K562 (cell line): Measurements from ENCODE around the gene A1CF. TPM values are rescaled to one million over a fixed set of nuclear protein-coding genes. Genes with fewer than 3 reads are reported as not detected.

Experiments used
- ATAC-seq: fragments of 200-7000 bp; cut with Tn5 transposase; 3 replicates; pipeline ENCODE4 v1.9.1; 2020; ENCODE audit warnings: moderate library complexity
- BruUV-seq: library from RNA; stranded (reverse); fragments of 400-500 nt; replicated peaks from 2 replicates; lab custom pipeline; 2021; lab: Mats Ljungman, UMichigan
- CTCF ChIA-PET: fragments of 300-600 bp; formaldehyde crosslinking; extraction: SDS; loops from one replicate; lab custom pipeline; 2021; ENCODE audit warnings: low intra/inter-chr PET ratio; lab: Yijun Ruan, JAX
- POLR2A ChIA-PET: fragments of 300-600, 350-650 bp; sonication (Branson Sonifier 250); formaldehyde crosslinking; extraction: SDS; loops from one replicate; lab custom pipeline; 2021; ENCODE audit warnings: antibody characterized with exemption, inconsistent platforms; lab: Yijun Ruan, JAX
- DNase-seq, 4 experiments: peaks; one replicate each; pipeline versions ENCODE4 v3.0.0 to v3.0.0-alpha.2; 2011 to 2018; ENCODE audit warnings: low spot score in 3 of 4, mixed read lengths in 3 of 4; ENCODE audit errors: extremely low read depth in 1 of 4
- FAIRE-seq: peaks from 2 replicates; lab custom pipeline; 2011; peaks lifted over from hg19 to GRCh38; lab: Jason Lieb, UNC
- H2AFZ ChIP-seq: 2 replicates; pipeline ENCODE4 v1.6.0; 2011; ENCODE audit warnings: low read depth, low read length, control low read depth, inconsistent platforms
- H3K27ac ChIP-seq: fragments of 200-600 bp; 3 replicates; pipeline ENCODE4 v1.8.0; 2011; ENCODE audit warnings: low read depth, mild to moderate bottlenecking, control low read depth, inconsistent platforms, low read length, moderate library complexity, mixed read lengths; ENCODE audit errors: extremely low read depth
- H3K27me3 ChIP-seq, 2 experiments: fragments of 300-600 bp in 1 of 2; 2 replicates in 1 of 2; 3 replicates in 1 of 2; pipeline versions ENCODE4 v1.6.0 to v1.8.0; 2011; ENCODE audit warnings: inconsistent platforms in 2 of 2, low read length in 2 of 2, mild to moderate bottlenecking in 1 of 2, mixed read lengths in 1 of 2, moderate library complexity in 1 of 2; ENCODE audit not compliant: control insufficient read depth in 2 of 2, insufficient read depth in 2 of 2
- H3K36me3 ChIP-seq: fragments of 300-600 bp; 3 replicates; pipeline ENCODE4 v1.8.0; 2011; ENCODE audit warnings: mild to moderate bottlenecking, low read length, inconsistent platforms; ENCODE audit not compliant: control insufficient read depth, insufficient read depth
- H3K4me1 ChIP-seq, 2 experiments: fragments of 200-600 bp in 1 of 2; replicated peaks in 1 of 2; 2 replicates in 1 of 2; 3 replicates in 1 of 2; pipeline versions ENCODE4 v1.5.1 to v1.8.0; 2011; ENCODE audit warnings: inconsistent platforms in 2 of 2, low read length in 2 of 2, mild to moderate bottlenecking in 1 of 2, mixed read lengths in 1 of 2, moderate library complexity in 1 of 2; ENCODE audit not compliant: control insufficient read depth in 2 of 2, insufficient read depth in 2 of 2
- H3K4me2 ChIP-seq: 2 replicates; pipeline ENCODE4 v1.6.1; 2011; ENCODE audit warnings: low read length, control low read depth, inconsistent platforms, mixed read lengths; ENCODE audit not compliant: insufficient read depth
- H3K4me3 ChIP-seq: fragments of 200-600 bp; sonication (generic), shearing (Covaris generic); 2 replicates; pipeline ENCODE4 v1.5.1; 2016; ENCODE audit warnings: control low read depth, inconsistent platforms
- H3K79me2 ChIP-seq: fragments of 200-600 bp; 3 replicates; pipeline ENCODE4 v1.8.0; 2011; ENCODE audit warnings: low read length, inconsistent platforms; ENCODE audit not compliant: control insufficient read depth, insufficient read depth
- H3K9ac ChIP-seq, 2 experiments: 2 replicates each; pipeline versions ENCODE4 v1.6.0 to v1.6.1; 2011; ENCODE audit warnings: low read depth in 2 of 2, low read length in 2 of 2, control low read depth in 1 of 2, inconsistent platforms in 1 of 2, mild to moderate bottlenecking in 1 of 2, mixed read lengths in 1 of 2; ENCODE audit not compliant: insufficient read depth in 1 of 2
- H3K9me1 ChIP-seq: one replicate; pipeline ENCODE4 v1.6.0; 2011; ENCODE audit warnings: inconsistent platforms, mild to moderate bottlenecking, low read length, moderate library complexity; ENCODE audit not compliant: control insufficient read depth, insufficient read depth
- H3K9me3 ChIP-seq: replicated peaks from 2 replicates; pipeline ENCODE4 v1.5.1; 2011; ENCODE audit warnings: low read depth, low read length, inconsistent platforms; ENCODE audit not compliant: control insufficient read depth, insufficient read depth
- H4K20me1 ChIP-seq: replicated peaks from 2 replicates; pipeline ENCODE4 v1.6.1; 2011; ENCODE audit warnings: low read length, inconsistent platforms, mixed read lengths; ENCODE audit not compliant: control insufficient read depth, insufficient read depth
- ARID1B ChIP-seq: fragments of 450-650 bp; IDR thresholded peaks from 2 replicates; pipeline ENCODE4 v1.6.1; 2016; ENCODE audit warnings: antibody characterized with exemption, mild to moderate bottlenecking, inconsistent platforms
- CBX8 ChIP-seq: fragments of 200-600 bp; sonication (generic); IDR thresholded peaks from 2 replicates; pipeline ENCODE4 v1.6.1; 2012; ENCODE audit warnings: borderline replicate concordance, mixed run types, low read depth, mild to moderate bottlenecking, moderate library complexity, mixed read lengths, low read length, control low read depth, inconsistent platforms; ENCODE audit not compliant: poor library complexity, severe bottlenecking; ENCODE audit errors: extremely low read depth
- GATAD2B ChIP-seq: fragments of 450-650 bp; IDR thresholded peaks from 2 replicates; pipeline ENCODE4 v1.6.1; 2017; ENCODE audit warnings: mild to moderate bottlenecking, borderline replicate concordance
- HNRNPK ChIP-seq: fragments of 200-400 bp; formaldehyde crosslinking; IDR thresholded peaks from one replicate; pipeline ENCODE4 v1.6.1; 2018; ENCODE audit warnings: mild to moderate bottlenecking, low read depth, low read length; ENCODE audit not compliant: poor library complexity, severe bottlenecking
- HOXB6 ChIP-seq: fragments of 250-450 bp; sonication (Bioruptor Pico); IDR thresholded peaks from 2 replicates; pipeline ENCODE4 v1.5.1; 2022; ENCODE audit warnings: mild to moderate bottlenecking, borderline replicate concordance
- ILF3 ChIP-seq: fragments of 450-650 bp; IDR thresholded peaks from 2 replicates; pipeline ENCODE4 v1.6.1; 2018; ENCODE audit warnings: antibody characterized with exemption, mild to moderate bottlenecking, moderate library complexity, borderline replicate concordance
- NCOA4 ChIP-seq: fragments of 450-650 bp; IDR thresholded peaks from 2 replicates; pipeline ENCODE4 v1.6.1; 2018; ENCODE audit warnings: mild to moderate bottlenecking; ENCODE audit not compliant: partially characterized antibody
- PTBP1 ChIP-seq: fragments of 200-400 bp; formaldehyde crosslinking; IDR thresholded peaks from 2 replicates; pipeline ENCODE4 v1.6.1; 2017; ENCODE audit warnings: low read depth, low read length
- SRF ChIP-seq, 2 experiments: fragments of 250-450, 450-650 bp in 1 of 2; sonication (Bioruptor Pico) in 1 of 2; sonication (generic) in 1 of 2; formaldehyde crosslinking; IDR thresholded peaks; 2 replicates each; pipeline versions ENCODE4 v1.5.0 to v1.5.1; 2020 to 2022; ENCODE audit warnings: mild to moderate bottlenecking in 1 of 2, missing genetic modification reagents in 1 of 2
- ZC3H11A ChIP-seq: IDR thresholded peaks from 2 replicates; pipeline ENCODE4 v1.6.1; 2012; ENCODE audit warnings: low read depth, low read length, improper control_type of control experiment
- ZNF24 ChIP-seq: fragments of 450-650 bp; IDR thresholded peaks from 2 replicates; pipeline ENCODE4 v1.6.1; 2016
- ZNF3 ChIP-seq: fragments of 250-450 bp; sonication (Bioruptor Pico); IDR thresholded peaks from 2 replicates; pipeline ENCODE4 v1.5.0; 2021; ENCODE audit warnings: mild to moderate bottlenecking, moderate library complexity
- ZNF766 ChIP-seq: fragments of 200-800 bp; sonication (Bioruptor generic); conservative IDR thresholded peaks from 2 replicates; pipeline ENCODE4 v1.6.1; 2016; ENCODE audit warnings: missing genetic modification characterization, missing compliant biosample characterization
- WGBS: fragments of 100-300 bp; shearing (Covaris generic); methylation state at CpG from one replicate; pipeline ENCODE4 v1.1.6; 2016; ENCODE audit warnings: low coverage, mixed read lengths; ENCODE audit not compliant: insufficient coverage; ENCODE audit errors: missing lambda C conversion rate; 5-methylcytosine and 5-hydroxymethylcytosine counted together
- in situ Hi-C: fragments of 300-500 bp; cut with MboI; formaldehyde crosslinking; loops from 4 replicates; pipeline ENCODE4 v1.15.0; 2018; ENCODE audit warnings: inconsistent platforms, mixed read lengths
- intact Hi-C: fragments of 100-400 bp; cut with micrococcal nuclease; formaldehyde crosslinking; loops from 2 replicates; pipeline ENCODE4 v1.14.2; 2022
- polyA plus RNA-seq, 8 experiments: library from polyadenylated mRNA; depleted of rRNA in 4 of 8; stranded (reverse) in 5 of 8; unstranded in 3 of 8; fragments of >200 nt; fragmentation: Nextera tagmentation in 2 of 8; fragmentation: Illumina TruSeq in 1 of 8; extraction: Ambion mirVana in 2 of 8; extraction: Trizol in 1 of 8; gene quantifications; 2 replicates each; pipeline versions ENCODE4 v1.2.1 to v1.2.3, GENCODE V29; 2011 to 2014; ENCODE audit warnings: inconsistent platforms in 1 of 8, missing spikeins in 1 of 8
- total RNA-seq, 7 experiments: library from RNA; depleted of rRNA in 6 of 7; stranded (reverse); fragments of >200 nt in 6 of 7; fragmentation: Illumina TruSeq in 2 of 7; extraction: Trizol in 2 of 7; gene quantifications; 2 replicates each; pipeline versions ENCODE4 v1.2.1 to v1.2.3, GENCODE V29; 2011 to 2021; ENCODE audit warnings: low replicate concordance in 1 of 7

A1CF gene
- total and polyA plus RNA-seq, 9 of the 15 experiments (the other 6 are each of a cell fraction or from before 2014, with no cell fraction given): 0.11 TPM; not detected in 8

GRCh38 chr10:50846753-50847152 lies 38.7 kb downstream of the A1CF start:
- Histone ChIP-seq H4K20me1 (no peaks in the 10 kb centered on the region), H3K36me3 (no peaks in the 10 kb centered on the region), H3K4me2 (no peak overlapping the region), H3K4me3 (no peak overlapping the region), H3K79me2 (no peaks in the 10 kb centered on the region), H3K27me3 (no peaks in the 10 kb centered on the region), H3K4me1 (no peaks in the 10 kb centered on the region), H3K27ac (no peak overlapping the region), H3K9me1 (no peaks in the 10 kb centered on the region), H3K9ac (no peak overlapping the region), H3K9me3 (no peaks in the 10 kb centered on the region), H2AFZ (no peak overlapping the region)
- ChIA-PET POLR2A (no interaction called here), CTCF (no interaction called here)
- no TSS peak for BruUV-seq
- intact Hi-C loops (no loop called here), in situ Hi-C loops (no loop called here)
- FAIRE-seq: no peak
- DNase-seq: no peak
- TF ChIP-seq HNRNPK (no peak), ZC3H11A (no peak), HOXB6 (no peak), NCOA4 (no peak), ZNF24 (no peak), ILF3 (no peak), CBX8 (no peak), ZNF3 (CRISPR knock-in tag) (no peak), PTBP1 (no peak), SRF (CRISPR knock-in tag; IDR thresholded peaks at IDR 0.05) (no peak), ZNF766 (no peak), GATAD2B (no peak), ARID1B (no peak)
- ATAC-seq: no peak
- 0% methylated on average over 1 of the region's 1 CpG for WGBS
